ENCODE measurements around the gene ZNF101. TPM values are rescaled to one million over a fixed set of nuclear protein-coding genes. Genes with fewer than 3 reads are reported as not detected.

The ZNF101 gene
- 2.6 and 4.2 TPM in 2 replicates for total RNA-seq

DNA sequence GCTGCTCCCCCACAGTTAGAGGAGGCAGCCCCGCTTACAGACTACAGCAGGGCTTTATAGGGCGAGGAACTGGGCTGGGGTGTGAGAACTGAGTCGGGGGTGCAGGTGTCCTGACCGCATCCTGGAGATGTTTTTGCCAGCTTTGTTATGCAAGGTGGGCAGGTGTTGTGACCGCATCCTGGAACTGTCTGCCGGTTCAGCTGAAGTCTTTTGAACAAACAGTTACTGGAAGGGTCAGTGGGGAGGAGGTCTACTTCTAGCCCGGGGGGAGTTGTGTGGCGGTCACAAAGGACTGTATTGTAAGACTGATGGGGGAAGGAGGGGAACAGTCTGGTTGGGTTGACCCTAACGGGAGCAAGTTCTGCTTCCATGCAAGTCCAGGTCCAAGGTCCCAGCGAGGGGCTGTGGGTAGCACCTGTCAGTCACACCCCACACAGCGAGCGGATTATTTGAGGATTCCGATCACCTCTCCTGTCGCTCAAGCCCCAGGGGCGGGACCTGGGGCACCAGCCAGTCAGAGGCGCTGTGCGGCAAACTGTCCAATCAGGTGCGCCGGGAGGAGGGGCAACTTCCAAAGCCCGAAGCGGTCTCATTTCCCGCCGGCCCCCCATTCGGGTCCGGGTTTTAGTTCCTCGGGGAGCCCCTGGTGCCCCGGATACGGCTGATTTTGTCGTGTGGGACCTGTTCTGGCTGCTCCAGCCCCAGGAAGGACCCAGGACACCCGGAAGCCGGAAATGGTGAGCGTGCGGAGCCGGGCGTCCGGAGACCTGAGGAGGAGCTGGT is at the start of gene ZNF101:
TSS of gene ZNF101 (plus strand) at position 610 of the 783 bp plus-strand sequence. CDS start at position 735, 125 bp downstream.

DNA sequence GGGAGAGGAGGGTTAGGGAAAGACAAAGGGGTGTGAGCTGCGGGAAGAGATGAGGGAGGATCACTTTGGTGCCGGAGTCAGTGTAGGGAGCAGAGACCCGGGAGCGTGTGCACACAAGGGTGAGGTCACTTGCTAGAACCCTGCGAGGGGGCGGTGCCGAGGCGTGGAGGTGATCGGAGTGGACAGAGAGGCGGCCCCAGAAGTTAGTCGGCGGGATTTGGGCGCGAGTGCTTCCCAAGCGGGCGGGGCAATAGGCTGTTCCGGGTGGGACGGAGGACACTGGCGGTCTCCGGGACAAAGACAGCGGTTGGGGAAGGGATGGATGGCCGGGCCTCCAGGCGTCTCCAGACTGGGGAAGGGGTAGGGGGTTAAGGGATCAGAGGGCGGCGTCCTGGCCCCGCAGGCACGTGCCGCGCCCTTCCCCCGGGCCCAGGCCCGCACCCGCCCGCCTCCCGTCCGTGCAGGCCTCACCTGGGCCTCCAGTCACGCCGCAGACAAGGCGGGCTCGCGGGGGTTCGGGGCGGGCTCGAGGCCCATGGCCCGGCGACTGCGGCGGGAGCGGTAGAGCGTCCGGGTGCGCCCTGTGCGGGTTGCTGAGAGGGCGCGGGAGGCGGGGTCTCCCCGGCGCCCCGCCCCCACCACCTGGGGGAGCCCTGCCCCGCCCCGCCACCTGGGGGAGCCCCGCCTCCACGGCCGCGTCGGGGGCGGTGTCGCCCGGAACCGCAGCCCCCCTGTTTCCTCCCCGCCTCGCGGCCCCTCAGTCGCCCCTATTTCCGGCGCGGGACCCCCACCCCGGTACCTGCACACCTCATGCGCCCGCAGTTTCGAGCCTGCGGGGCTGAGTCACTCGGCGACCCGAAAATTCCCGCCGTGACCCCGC is 40.8 kb upstream of the ZNF101 start, which contains the start of gene LPAR2:
TSS of gene LPAR2 (minus strand) at position 600 of the 880 bp plus-strand sequence. CDS start 945 bp downstream, outside the sequence.

DNA sequence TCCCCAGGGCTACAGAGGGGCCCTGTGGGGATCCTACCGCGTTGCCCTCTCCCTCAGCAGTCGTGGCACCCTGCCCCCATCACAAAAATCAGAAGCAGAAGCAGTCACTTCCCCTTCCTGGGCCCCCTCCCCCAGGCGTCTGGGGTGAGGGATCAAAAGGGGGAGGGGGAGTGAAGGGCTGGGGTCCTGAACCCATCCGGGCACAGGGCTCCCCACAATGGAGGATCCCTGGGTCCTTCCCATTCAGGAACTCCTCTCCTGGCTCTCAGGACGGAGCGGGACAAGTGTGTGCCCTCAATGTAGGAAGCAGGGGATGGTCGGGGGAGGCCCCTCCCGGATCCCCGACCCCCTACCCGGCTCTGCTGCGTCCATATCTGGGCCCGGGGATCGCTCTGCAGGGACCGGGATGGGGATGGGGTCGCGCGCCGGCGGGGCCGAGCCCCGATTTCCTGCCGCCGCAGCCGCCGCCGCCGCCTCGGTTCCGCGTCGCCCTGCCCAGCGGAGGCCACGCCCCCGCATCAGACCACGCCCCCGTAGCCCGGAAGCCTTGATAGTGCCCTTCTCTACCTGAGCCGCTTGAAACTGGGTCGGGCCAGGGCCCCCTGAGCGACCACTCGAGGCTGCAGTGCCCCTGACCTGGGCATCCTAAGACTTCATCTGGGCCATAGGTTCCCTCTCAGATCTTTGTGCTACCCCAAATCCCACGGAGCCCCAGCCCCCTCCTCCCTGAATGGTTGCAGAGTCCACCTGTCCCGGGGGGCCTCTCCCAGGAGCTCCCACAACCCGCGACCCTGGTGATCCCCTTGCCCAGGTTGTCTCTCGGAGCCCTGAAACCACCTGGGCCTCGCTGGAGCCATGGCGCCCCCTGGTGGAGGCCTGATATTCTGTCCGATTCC is 25.2 kb upstream of the ZNF101 start, which contains the start of gene GMIP:
TSS of gene GMIP (minus strand) at position 500 of the 896 bp plus-strand sequence. CDS start at position 372, 128 bp downstream.

DNA sequence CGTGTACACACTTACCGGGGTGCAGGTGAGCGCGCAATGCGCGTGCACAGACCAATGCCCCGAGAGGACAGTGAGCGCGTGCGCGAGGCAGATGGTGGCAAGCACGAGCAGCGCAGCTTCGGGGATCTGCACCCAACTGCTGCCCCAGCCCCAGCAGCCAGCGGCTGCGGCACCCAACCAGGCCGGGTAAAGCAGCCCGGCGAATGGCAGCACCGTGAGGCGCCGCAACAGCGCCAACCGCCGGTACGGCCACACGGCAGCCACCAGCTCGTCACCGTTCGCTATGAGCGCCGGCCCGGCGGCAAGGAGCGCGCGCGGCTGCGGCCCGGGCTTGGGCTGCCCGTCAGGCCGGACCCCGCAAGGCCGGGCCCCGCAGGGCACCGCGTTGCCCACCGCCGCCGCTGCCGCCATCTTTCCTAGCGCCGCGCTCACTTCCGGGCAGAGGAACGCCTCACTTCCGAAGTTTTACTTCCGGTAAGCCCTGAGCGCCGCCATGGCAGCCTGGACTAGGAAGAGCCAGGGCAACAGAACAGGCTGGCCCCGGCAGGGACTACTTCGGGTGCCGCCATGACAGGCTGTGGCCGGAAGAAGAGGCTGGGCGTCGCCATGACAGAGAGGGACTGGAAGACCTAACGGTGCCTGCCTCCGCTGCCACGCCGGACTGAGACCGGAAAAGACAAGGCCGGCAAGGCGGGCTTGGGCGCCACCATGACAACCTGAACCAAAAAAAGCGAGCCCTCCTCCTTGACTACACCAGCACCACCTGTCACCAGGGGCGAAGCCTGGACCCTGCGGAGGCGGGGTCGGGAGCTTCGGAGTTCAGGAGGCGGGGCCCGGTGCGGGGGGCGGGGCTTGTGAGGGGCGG is 5.2 kb upstream of the ZNF101 start, which contains the start of gene ATP13A1:
TSS of gene ATP13A1 (minus strand) at position 421 of the 865 bp plus-strand sequence. CDS start at position 411, 10 bp downstream.

DNA sequence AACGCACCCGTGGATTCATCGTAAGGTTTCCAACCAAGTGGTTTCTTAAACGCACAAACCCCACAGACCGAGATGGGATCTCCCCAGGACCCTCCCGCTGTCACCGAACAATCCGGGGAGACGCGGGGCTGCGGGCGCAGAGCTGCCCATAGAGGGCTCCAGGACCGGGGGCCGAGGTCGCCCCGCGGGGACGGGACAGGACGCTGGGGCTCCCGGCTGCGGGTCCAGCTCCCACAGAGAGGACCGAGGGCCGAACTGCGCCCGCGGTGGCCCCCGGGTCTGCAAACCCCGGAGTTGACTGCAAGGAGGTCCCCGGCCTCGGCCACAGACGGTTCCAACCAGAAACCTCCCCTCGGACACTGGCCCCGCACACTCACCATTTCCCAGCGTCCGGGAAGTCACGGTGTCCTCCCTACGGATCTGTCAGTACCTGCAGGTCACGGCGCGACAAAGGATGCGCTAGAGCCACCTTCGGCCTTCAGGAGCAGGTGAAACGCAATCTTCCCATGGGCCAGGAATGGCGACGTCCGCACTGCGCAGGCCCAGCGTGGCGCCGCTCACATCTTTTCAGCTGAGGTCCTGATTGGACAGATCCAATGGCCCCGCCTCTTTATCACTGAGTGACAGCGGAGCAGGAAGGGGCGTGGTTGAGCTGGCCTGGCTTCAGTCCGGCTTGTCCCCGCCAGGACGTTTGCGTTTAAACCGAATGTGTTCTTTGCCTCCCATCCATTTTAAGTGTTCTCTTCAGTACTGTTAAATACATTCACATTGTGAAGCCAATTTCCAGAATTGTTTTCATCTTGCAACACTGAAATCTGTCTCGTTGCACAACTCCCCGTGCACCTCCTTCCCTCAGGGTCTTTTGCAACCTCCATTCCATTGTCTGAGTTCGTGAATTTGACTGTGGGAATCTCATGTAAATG is 64.2 kb downstream of the ZNF101 start, which contains the start of gene ZNF14:
TSS of gene ZNF14 (minus strand) at position 534 of the 923 bp plus-strand sequence. CDS start at position 380, 154 bp downstream.

Other genes starting within 250 kb of the ZNF101 start
- gene TSSK6, start 153.3 kb upstream of the ZNF101 start, total RNA-seq: 0.69 and 1.9 TPM in 2 replicates
- gene NDUFA13, start 152.6 kb upstream of the ZNF101 start, total RNA-seq: 50.6 and 103 TPM in 2 replicates
- 0.15 and 0.25 TPM in 2 replicates for gene YJEFN3, start 139.9 kb upstream of the ZNF101 start, total RNA-seq
- 0.31 and 0.64 TPM in 2 replicates for gene CILP2, start 130.6 kb upstream of the ZNF101 start, total RNA-seq
- not detected in 2 replicates for gene PBX4, start 50.2 kb upstream of the ZNF101 start, total RNA-seq
- gene LPAR2, start 40.6 kb upstream of the ZNF101 start, total RNA-seq: 0.81 and 2.0 TPM in 2 replicates
- gene GMIP, start 25.2 kb upstream of the ZNF101 start, total RNA-seq: 4.1 TPM in 2 replicates
- gene ATP13A1, start 5.2 kb upstream of the ZNF101 start, total RNA-seq: 82.7 and 319 TPM in 2 replicates
- 2.1 and 3.6 TPM in 2 replicates for gene ZNF14, start 64.3 kb downstream of the ZNF101 start, total RNA-seq
- 8.5 and 12.8 TPM in 2 replicates for gene ZNF506, start 152.9 kb downstream of the ZNF101 start, total RNA-seq
- gene ZNF253, start 197.0 kb downstream of the ZNF101 start, total RNA-seq: 3.4 and 7.3 TPM in 2 replicates
- 2.9 and 3.1 TPM in 2 replicates for gene ZNF93, start 232.1 kb downstream of the ZNF101 start, total RNA-seq